ENCODE results near the gene CASP7.

CASP7 gene

GRCh38 chr10:113687037-113687436 lies 7.3 kb downstream of the CASP7 start:
- FAIRE-seq (no peak), DNase-seq (ENCODE audit: insufficient read length, low spot score) (no peak)
- no peak for TF ChIP-seq CTCF (IDR thresholded peaks at IDR 0.05; ENCODE audit: insufficient read depth, missing control alignments)

GRCh38 chr10:113689057-113689456 lies 9.3 kb downstream of the CASP7 start:
- no peak for TF ChIP-seq CTCF (IDR thresholded peaks at IDR 0.05; ENCODE audit: insufficient read depth, missing control alignments)
- FAIRE-seq (no peak), DNase-seq (ENCODE audit: insufficient read length, low spot score) (no peak)

GRCh38 chr10:113689574-113689973 lies 9.9 kb downstream of the CASP7 start:
- DNase-seq (ENCODE audit: insufficient read length, low spot score) (no peak), FAIRE-seq (no peak)
- no peak for TF ChIP-seq CTCF (IDR thresholded peaks at IDR 0.05; ENCODE audit: insufficient read depth, missing control alignments)

GRCh38 chr10:113690749-113691148 lies 11.0 kb downstream of the CASP7 start:
- TF ChIP-seq CTCF (IDR thresholded peaks at IDR 0.05; ENCODE audit: insufficient read depth, missing control alignments) = no peak
- no peak for FAIRE-seq
- no peak for DNase-seq (ENCODE audit: insufficient read length, low spot score)

GRCh38 chr10:113691381-113691780 lies 11.7 kb downstream of the CASP7 start:
- TF ChIP-seq CTCF (IDR thresholded peaks at IDR 0.05; ENCODE audit: insufficient read depth, missing control alignments) = no peak
- FAIRE-seq (no peak), DNase-seq (ENCODE audit: insufficient read length, low spot score) (no peak)

GRCh38 chr10:113692271-113692670 lies 12.6 kb downstream of the CASP7 start:
- FAIRE-seq (no peak), DNase-seq (ENCODE audit: insufficient read length, low spot score) (no peak)
- TF ChIP-seq CTCF (IDR thresholded peaks at IDR 0.05; ENCODE audit: insufficient read depth, missing control alignments) = no peak

GRCh38 chr10:113693348-113693747 lies 13.6 kb downstream of the CASP7 start:
- DNase-seq (ENCODE audit: insufficient read length, low spot score) (no peak), FAIRE-seq (no peak)
- TF ChIP-seq CTCF (IDR thresholded peaks at IDR 0.05; ENCODE audit: insufficient read depth, missing control alignments) = no peak
